HepG2 (cell line): ENCODE results near the gene SEC31A. TPM values are rescaled to one million over a fixed set of nuclear protein-coding genes. Genes with fewer than 3 reads are reported as not detected.
A peak's percentile ranks its signal among the peaks of the same experiment; 100 is the strongest.

ENCODE experiments used
- GABPB1 ChIP-seq: IDR thresholded peaks from 2 replicates; pipeline ENCODE4 v1.6.1; 2016; ENCODE audit warnings: mild to moderate bottlenecking, missing genetic modification reagents, moderate library complexity, missing compliant biosample characterization
- JDP2 ChIP-seq: sonication (generic); formaldehyde crosslinking; IDR thresholded peaks from 2 replicates; pipeline ENCODE4 v1.8.1; 2022; ENCODE audit warnings: missing genetic modification reagents, borderline replicate concordance
- MYPOP ChIP-seq: sonication (generic); formaldehyde crosslinking; IDR thresholded peaks from 2 replicates; pipeline ENCODE4 v1.8.1; 2023; ENCODE audit warnings: mild to moderate bottlenecking, moderate library complexity, missing genetic modification reagents
- NRL ChIP-seq: sonication (generic); formaldehyde crosslinking; IDR thresholded peaks from 2 replicates; pipeline ENCODE4 v1.5.0; 2020; ENCODE audit warnings: missing genetic modification reagents, mild to moderate bottlenecking, moderate library complexity, borderline replicate concordance
- RAD21 ChIP-seq: fragments of 450-650 bp; formaldehyde crosslinking; IDR thresholded peaks from 2 replicates; pipeline ENCODE4 v1.5.0; 2020; ENCODE audit warnings: mild to moderate bottlenecking
- RARG ChIP-seq: sonication (generic); formaldehyde crosslinking; IDR thresholded peaks from 2 replicates; pipeline ENCODE4 v1.4.0; 2020; ENCODE audit warnings: low read depth, mild to moderate bottlenecking, missing genetic modification reagents
- SETDB1 ChIP-seq: sonication (generic); formaldehyde crosslinking; IDR thresholded peaks from 2 replicates; pipeline ENCODE4 v1.5.1; 2020; ENCODE audit warnings: missing genetic modification reagents, mild to moderate bottlenecking, borderline replicate concordance
- SMC3 ChIP-seq: IDR thresholded peaks from 2 replicates; pipeline ENCODE4 v1.6.1; 2011; ENCODE audit warnings: low read length, improper control_type of control experiment
- TBL1XR1 ChIP-seq: fragments of 150-350 bp; IDR thresholded peaks from 2 replicates; pipeline ENCODE4 v1.6.1; 2014; ENCODE audit warnings: borderline replicate concordance, low read length; ENCODE audit not compliant: partially characterized antibody
- TBX2 ChIP-seq: sonication (generic); formaldehyde crosslinking; IDR thresholded peaks from 2 replicates; pipeline ENCODE4 v1.5.0; 2020; ENCODE audit warnings: missing genetic modification reagents, mild to moderate bottlenecking, borderline replicate concordance
- TMF1 ChIP-seq: sonication (generic); formaldehyde crosslinking; IDR thresholded peaks from 2 replicates; pipeline ENCODE4 v1.8.1; 2022; ENCODE audit warnings: low read depth, missing genetic modification reagents
- ZBTB7B ChIP-seq: sonication (generic); formaldehyde crosslinking; IDR thresholded peaks from 2 replicates; pipeline ENCODE4 v1.4.0; 2020; ENCODE audit warnings: missing genetic modification reagents
- ZFP36 ChIP-seq: fragments of 150-350 bp; IDR thresholded peaks from 2 replicates; pipeline ENCODE4 v1.6.1; 2018; ENCODE audit warnings: borderline replicate concordance, low read length, low read depth; ENCODE audit not compliant: partially characterized antibody
- ZNF17 ChIP-seq: sonication (generic); formaldehyde crosslinking; IDR thresholded peaks from 2 replicates; pipeline ENCODE4 v1.5.0; 2020; ENCODE audit warnings: mild to moderate bottlenecking, missing genetic modification reagents
- ZNF34 ChIP-seq: sonication (generic); formaldehyde crosslinking; IDR thresholded peaks from 2 replicates; pipeline ENCODE4 v1.4.0; 2020; ENCODE audit warnings: mild to moderate bottlenecking, missing genetic modification reagents, borderline replicate concordance
- ZNF431 ChIP-seq: sonication (generic); formaldehyde crosslinking; IDR thresholded peaks from 2 replicates; pipeline ENCODE4 v1.9.0; 2022; ENCODE audit warnings: missing genetic modification reagents, low read depth, mild to moderate bottlenecking, borderline replicate concordance
- ZNF672 ChIP-seq: sonication (generic); formaldehyde crosslinking; IDR thresholded peaks from 2 replicates; pipeline ENCODE4 v1.8.1; 2022; ENCODE audit warnings: missing genetic modification reagents
- ZUFSP ChIP-seq: sonication (generic); formaldehyde crosslinking; IDR thresholded peaks from 2 replicates; pipeline ENCODE4 v1.9.0; 2021; ENCODE audit warnings: missing genetic modification reagents, mild to moderate bottlenecking, borderline replicate concordance
- polyA plus RNA-seq, 8 experiments: library from polyadenylated mRNA; depleted of rRNA in 3 of 8; stranded (reverse) in 7 of 8; unstranded in 1 of 8; fragments of >200 nt; fragmentation: Illumina TruSeq in 4 of 8; extraction: Trizol in 4 of 8; gene quantifications; 2 replicates each; pipeline versions ENCODE4 v1.2.1 to v1.2.3, GENCODE V29; 2011 to 2016; ENCODE audit warnings: low read depth in 4 of 8, missing spikeins in 1 of 8, mixed read lengths in 1 of 8; ENCODE audit not compliant: insufficient read depth in 1 of 8
- total RNA-seq, 5 experiments: library from RNA; depleted of rRNA; stranded (reverse); fragments of >200 nt; fragmentation: Illumina TruSeq; extraction: Trizol; gene quantifications; 2 replicates each; pipeline ENCODE4 v1.2.3, GENCODE V29; 2016; ENCODE audit warnings: low read depth in 1 of 5
- TF ChIP-seq, protein P1 (sequence below): sonication (generic); formaldehyde crosslinking; IDR thresholded peaks from 2 replicates; pipeline ENCODE4 v1.4.0; 2020; ENCODE audit warnings: mild to moderate bottlenecking, missing genetic modification reagents
- TF ChIP-seq, protein P2 (sequence below): sonication (generic); formaldehyde crosslinking; IDR thresholded peaks from 2 replicates; pipeline ENCODE4 v1.4.0; 2020; ENCODE audit warnings: mild to moderate bottlenecking, missing genetic modification reagents
- TF ChIP-seq, protein P3 (sequence below): IDR thresholded peaks from 2 replicates; pipeline ENCODE4 v1.6.1; 2012; ENCODE audit warnings: low read length, improper control_type of control experiment

SEC31A gene
- total and polyA plus RNA-seq, 2 of the 13 experiments (the other 11 are each of a cell fraction or from before 2014, with no cell fraction given) = 231 to 435 TPM

GRCh38 chr4:82900411-82901182, 9.6 kb upstream of the SEC31A start, which contains the start of gene THAP9 (continued):
- TF ChIP-seq ZNF17 (no peak), TMF1 (peak; percentile 73; the same call in 1 of the 2 replicates), ZNF431 (CRISPR knock-in tag) (peak; percentile 40; the same call in 1 of the 2 replicates), ZBTB7B (no peak; the same call in 1 of the 2 replicates), JDP2 (CRISPR knock-in tag) (no peak; the same call in 1 of the 2 replicates), RAD21 (0 out of 2 replicates have a peak, but pooled peaks have one; percentile 17), ZNF34 (CRISPR knock-in tag) (no peak), MYPOP (CRISPR knock-in tag) (peak; percentile 76; the same call in 1 of the 2 replicates), RARG (CRISPR knock-in tag) (no peak), GABPB1 (CRISPR knock-in tag) (peak; percentile 93), TBX2 (CRISPR knock-in tag) (peak; percentile 89), TBL1XR1 (no peak), ZNF672 (CRISPR knock-in tag) (0 out of 2 replicates have a peak, but pooled peaks have one; percentile 47), ZUFSP (CRISPR knock-in tag) (no peak), SETDB1 (no peak), NRL (CRISPR knock-in tag) (peak; percentile 86), ZFP36 (no peak), SMC3 (no peak)
- TF ChIP-seq, protein P1, sequence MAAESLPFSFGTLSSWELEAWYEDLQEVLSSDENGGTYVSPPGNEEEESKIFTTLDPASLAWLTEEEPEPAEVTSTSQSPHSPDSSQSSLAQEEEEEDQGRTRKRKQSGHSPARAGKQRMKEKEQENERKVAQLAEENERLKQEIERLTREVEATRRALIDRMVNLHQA (CRISPR knock-in tag) = 0 out of 2 replicates have a peak, but pooled peaks have one; percentile 30
- TF ChIP-seq, protein P2, sequence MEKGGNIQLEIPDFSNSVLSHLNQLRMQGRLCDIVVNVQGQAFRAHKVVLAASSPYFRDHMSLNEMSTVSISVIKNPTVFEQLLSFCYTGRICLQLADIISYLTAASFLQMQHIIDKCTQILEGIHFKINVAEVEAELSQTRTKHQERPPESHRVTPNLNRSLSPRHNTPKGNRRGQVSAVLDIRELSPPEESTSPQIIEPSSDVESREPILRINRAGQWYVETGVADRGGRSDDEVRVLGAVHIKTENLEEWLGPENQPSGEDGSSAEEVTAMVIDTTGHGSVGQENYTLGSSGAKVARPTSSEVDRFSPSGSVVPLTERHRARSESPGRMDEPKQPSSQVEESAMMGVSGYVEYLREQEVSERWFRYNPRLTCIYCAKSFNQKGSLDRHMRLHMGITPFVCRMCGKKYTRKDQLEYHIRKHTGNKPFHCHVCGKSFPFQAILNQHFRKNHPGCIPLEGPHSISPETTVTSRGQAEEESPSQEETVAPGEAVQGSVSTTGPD (CRISPR knock-in tag) = no peak
- TF ChIP-seq, protein P3, sequence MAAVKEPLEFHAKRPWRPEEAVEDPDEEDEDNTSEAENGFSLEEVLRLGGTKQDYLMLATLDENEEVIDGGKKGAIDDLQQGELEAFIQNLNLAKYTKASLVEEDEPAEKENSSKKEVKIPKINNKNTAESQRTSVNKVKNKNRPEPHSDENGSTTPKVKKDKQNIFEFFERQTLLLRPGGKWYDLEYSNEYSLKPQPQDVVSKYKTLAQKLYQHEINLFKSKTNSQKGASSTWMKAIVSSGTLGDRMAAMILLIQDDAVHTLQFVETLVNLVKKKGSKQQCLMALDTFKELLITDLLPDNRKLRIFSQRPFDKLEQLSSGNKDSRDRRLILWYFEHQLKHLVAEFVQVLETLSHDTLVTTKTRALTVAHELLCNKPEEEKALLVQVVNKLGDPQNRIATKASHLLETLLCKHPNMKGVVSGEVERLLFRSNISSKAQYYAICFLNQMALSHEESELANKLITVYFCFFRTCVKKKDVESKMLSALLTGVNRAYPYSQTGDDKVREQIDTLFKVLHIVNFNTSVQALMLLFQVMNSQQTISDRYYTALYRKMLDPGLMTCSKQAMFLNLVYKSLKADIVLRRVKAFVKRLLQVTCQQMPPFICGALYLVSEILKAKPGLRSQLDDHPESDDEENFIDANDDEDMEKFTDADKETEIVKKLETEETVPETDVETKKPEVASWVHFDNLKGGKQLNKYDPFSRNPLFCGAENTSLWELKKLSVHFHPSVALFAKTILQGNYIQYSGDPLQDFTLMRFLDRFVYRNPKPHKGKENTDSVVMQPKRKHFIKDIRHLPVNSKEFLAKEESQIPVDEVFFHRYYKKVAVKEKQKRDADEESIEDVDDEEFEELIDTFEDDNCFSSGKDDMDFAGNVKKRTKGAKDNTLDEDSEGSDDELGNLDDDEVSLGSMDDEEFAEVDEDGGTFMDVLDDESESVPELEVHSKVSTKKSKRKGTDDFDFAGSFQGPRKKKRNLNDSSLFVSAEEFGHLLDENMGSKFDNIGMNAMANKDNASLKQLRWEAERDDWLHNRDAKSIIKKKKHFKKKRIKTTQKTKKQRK = no peak
